ENCODE results near the gene CCDC134. TPM values are rescaled to one million over a fixed set of nuclear protein-coding genes. Genes with fewer than 3 reads are reported as not detected.
"Not testable (repeated sequence)": the region's sequence is repeated elsewhere in the genome, so short reads cannot be mapped to it uniquely, and the experiment has no call there.

CCDC134 gene
- total RNA-seq, 1 donor from 2014 or later, result 10.4 TPM

GRCh38 chr22:41842996-41843970, 42.8 kb downstream of the CCDC134 start:
- no peak for DNase-seq (ENCODE audit: low spot score)

- no peak for DNase-seq (ENCODE audit: low spot score)
Observed at GRCh38 chr22:41844036-41844435, 43.6 kb downstream of the CCDC134 start.

- peak; percentile 81 for DNase-seq (ENCODE audit: low spot score)
Observed at GRCh38 chr22:41844513-41844912, 44.0 kb downstream of the CCDC134 start.

GRCh38 chr22:41845380-41846267, 45.1 kb downstream of the CCDC134 start:
- no peak for DNase-seq (ENCODE audit: low spot score)

GRCh38 chr22:41846268-41846987, 45.9 kb downstream of the CCDC134 start:
- no peak for DNase-seq (ENCODE audit: low spot score)

GRCh38 chr22:41847300-41847699, 46.8 kb downstream of the CCDC134 start:
- DNase-seq (ENCODE audit: low spot score), result no peak

GRCh38 chr22:41848468-41848867, 48.0 kb downstream of the CCDC134 start:
- peak; percentile 71 for DNase-seq (ENCODE audit: low spot score)

- DNase-seq (ENCODE audit: low spot score), result no peak
Observed at GRCh38 chr22:41856469-41856868, 56.0 kb downstream of the CCDC134 start.

- no peak for DNase-seq (ENCODE audit: low spot score)
Observed at GRCh38 chr22:41857155-41857859, 56.8 kb downstream of the CCDC134 start.

GRCh38 chr22:41857860-41858199, 57.4 kb downstream of the CCDC134 start:
- DNase-seq (ENCODE audit: low spot score), result no peak

GRCh38 chr22:41862160-41862529, 61.7 kb downstream of the CCDC134 start:
- DNase-seq (ENCODE audit: low spot score), result no peak

GRCh38 chr22:41862530-41863266, 62.2 kb downstream of the CCDC134 start:
- no peak for DNase-seq (ENCODE audit: low spot score)

GRCh38 chr22:41863472-41863871, 63.0 kb downstream of the CCDC134 start:
- no peak for DNase-seq (ENCODE audit: low spot score)

GRCh38 chr22:41868556-41868955, 68.1 kb downstream of the CCDC134 start:
- no peak for DNase-seq (ENCODE audit: low spot score)

- not testable (repeated sequence) for DNase-seq (ENCODE audit: low spot score)
Observed at GRCh38 chr22:41870081-41870480, 69.6 kb downstream of the CCDC134 start.

- DNase-seq (ENCODE audit: low spot score), result no peak
Observed at GRCh38 chr22:41870786-41871185, 70.3 kb downstream of the CCDC134 start.

- no peak for DNase-seq (ENCODE audit: low spot score)
Observed at GRCh38 chr22:41873391-41873790, 72.9 kb downstream of the CCDC134 start.

GRCh38 chr22:41874090-41874489, 73.6 kb downstream of the CCDC134 start:
- DNase-seq (ENCODE audit: low spot score), result no peak

- no peak for DNase-seq (ENCODE audit: low spot score)
Observed at GRCh38 chr22:41875531-41876270, 75.2 kb downstream of the CCDC134 start.
